GM21447 (cell line): ENCODE measurements around the gene GPR161.
A peak's percentile ranks its signal among the peaks of the same experiment; 100 is the strongest.
"Not testable (repeated sequence)": the region's sequence is repeated elsewhere in the genome, so short reads cannot be mapped to it uniquely, and the experiment has no call there.

ENCODE experiments used
- ATAC-seq: cut with Tn5 transposase; IDR thresholded peaks from one replicate; pipeline ENCODE4 v1.9.1; 2021; ENCODE audit not compliant: unreplicated experiment

Gene GPR161

DNA sequence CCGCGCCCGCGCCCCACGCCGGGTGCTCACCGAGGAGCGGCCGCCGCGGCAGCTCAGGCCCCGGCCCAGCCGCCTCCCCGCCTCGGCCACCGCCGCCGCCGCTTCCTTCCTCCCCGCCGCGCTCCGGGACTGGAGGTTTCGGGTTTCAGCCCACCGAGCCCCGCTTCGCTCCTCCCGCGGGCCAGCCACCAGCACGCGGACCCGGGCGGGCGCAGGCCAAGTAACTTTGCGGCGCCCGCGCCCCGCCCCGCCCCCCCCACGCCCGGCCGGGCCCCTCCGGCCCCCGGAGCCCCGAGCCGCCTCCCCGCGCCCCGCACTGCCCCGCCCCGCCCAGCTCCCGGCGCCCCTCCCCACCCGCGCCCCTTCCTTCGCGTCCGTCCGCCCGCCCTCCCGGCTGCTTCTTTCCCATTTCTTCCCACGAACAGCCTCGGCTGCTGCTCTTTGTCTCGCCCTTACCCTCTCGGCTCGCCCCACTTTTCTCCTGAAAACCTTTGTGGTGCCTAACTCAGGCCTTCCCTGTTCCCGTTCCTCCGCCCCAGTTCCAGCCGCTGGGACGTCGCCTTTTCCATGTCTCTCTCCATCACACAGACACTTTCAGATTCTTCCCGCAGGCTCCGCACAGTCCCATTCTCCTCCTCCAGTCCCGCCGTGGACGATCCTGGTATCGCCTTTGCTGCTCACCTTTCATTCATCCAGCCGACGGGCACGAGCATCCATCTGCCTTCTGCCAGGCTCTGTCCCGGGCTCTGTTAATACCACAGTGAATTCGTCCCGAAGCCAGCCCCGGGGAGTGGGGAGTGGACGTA lies at the start of gene GPR161:
TSS of gene GPR161 (minus strand) at position 222 of the 806 bp plus-strand sequence. CDS start 32,080 bp downstream, outside the sequence.
- no peak for ATAC-seq

DNA sequence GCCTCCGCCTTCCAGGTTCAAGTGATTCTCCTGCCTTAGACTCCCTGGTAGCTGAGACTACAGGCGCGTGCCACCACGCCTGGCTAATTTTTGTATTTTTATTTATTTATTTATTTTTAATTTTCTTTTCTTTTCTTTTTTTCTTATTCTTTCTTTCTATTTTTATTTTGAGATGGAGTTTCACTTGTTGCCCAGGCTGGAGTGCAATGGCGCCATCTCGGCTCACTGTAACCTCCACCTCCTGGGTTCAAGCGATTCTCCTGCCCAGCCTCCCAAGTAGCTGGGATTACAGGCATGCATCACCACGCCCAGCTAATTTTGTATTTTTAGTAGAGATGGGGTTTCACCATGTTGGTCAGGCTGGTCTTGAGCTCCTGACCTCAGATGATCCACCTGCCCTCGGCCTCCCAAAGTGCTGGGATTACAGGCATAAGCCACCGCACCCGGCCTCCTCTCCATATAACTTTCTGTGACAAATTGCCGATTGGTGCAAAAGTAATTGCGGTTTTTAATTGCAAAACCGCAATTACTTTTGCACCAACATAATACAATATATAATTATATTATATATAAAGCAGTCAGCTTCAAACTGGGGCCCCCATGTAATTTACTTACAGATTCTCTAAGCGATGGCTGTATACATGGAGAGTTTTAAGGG lies 44.5 kb upstream of the GPR161 start:
- not testable (repeated sequence) for ATAC-seq

DNA sequence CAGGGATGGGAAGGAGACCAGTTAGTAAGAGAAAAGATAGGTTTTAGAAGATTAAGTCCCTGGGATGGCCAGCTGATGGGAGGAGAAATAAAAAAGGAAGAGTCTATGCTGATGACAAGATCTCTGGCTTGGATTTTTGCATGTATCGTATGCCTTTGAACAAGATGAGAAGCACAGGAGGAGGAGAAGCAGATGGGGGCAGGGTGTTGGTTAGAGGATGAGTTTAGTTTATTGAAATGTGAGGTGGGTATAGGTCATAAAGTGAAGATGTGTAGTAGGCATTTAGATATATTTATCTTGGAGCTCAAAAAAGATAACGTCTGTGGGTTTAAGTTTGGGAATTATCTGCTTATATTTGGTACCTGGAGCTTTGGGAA lies 43.4 kb upstream of the GPR161 start:
- ATAC-seq: no peak

GRCh38 chr1:168179438-168180147 lies 42.9 kb upstream of the GPR161 start:
- ATAC-seq: peak; percentile 5

GRCh38 chr1:168178638-168179437 lies 42.1 kb upstream of the GPR161 start, which contains the start of gene TIPRL:
TSS of gene TIPRL (plus strand) at chr1:168178962. CDS start at chr1:168179078, 116 bp downstream.
- peak; percentile 92 for ATAC-seq

GRCh38 chr1:168178227-168178637 lies 41.5 kb upstream of the GPR161 start:
- ATAC-seq: no peak

- ATAC-seq: no peak
Measured at GRCh38 chr1:168172250-168172915, 35.7 kb upstream of the GPR161 start.

- ATAC-seq: no peak
Measured at GRCh38 chr1:168170564-168171508, 34.1 kb upstream of the GPR161 start.

DNA sequence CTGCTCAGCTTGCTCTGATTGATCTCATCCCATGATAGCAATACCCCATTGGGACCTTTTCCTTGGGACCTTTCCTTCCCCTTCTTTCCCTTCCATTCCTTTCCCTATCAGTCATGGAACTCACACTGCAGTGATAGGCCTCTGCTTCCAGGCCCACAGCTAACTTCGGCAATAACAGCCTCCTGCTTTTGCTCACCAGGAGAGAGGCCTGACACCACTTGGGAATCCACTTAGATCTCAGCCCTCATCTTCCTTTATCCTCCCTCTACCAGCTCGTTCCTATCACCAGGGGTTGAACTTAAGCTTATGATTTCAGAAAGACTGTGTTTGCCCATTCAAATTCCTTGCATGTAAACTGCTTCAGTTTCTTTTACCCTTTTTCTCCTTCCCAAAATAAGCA lies 31.1 kb upstream of the GPR161 start:
- no peak for ATAC-seq

GRCh38 chr1:168164771-168165170 lies 28.0 kb upstream of the GPR161 start:
- no peak for ATAC-seq

DNA sequence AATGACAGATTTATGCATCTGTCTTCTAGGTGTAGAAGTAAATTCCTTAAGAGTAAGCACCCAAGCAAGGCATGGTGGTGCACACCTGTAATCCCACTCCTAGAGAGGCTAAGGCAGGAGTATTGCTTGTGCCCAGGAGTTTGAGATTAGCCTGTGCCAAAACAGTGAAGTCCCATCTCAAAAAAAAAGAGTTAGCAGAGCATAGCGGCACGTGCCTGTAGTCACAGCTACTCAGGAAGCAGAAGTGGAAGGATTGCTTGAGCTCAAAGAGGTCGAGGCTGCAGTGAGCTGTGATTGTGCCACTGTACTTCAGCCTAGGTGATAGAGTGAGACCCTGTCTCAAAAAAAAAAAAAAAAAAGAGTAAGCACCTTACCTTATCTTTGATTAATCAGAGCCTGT lies 26.9 kb upstream of the GPR161 start:
- ATAC-seq: no peak

DNA sequence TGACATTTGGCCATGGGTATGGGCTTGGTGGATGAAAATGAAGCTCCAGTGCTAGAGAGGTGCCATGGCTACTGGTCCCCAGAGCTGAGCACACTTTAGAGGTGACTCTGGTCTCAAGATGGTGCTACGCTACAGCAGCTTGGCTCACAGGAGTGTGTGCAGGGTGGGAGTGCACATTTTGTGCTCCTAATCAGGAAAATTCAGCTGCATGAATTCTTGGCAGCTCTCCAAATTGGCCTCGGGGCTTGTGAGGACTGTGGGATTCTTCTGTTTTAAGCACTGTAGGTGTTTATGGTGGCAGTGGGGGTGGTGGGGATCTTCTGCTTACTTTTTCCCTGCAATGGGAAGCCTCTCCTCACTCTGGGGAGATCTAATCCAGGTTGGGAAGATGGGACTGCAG lies 24.7 kb upstream of the GPR161 start:
- ATAC-seq: no peak

- no peak for ATAC-seq
Measured at GRCh38 chr1:168159979-168160378, 23.2 kb upstream of the GPR161 start.

GRCh38 chr1:168159251-168159650 lies 22.5 kb upstream of the GPR161 start:
- ATAC-seq: no peak

GRCh38 chr1:168157638-168158037 lies 20.9 kb upstream of the GPR161 start:
- ATAC-seq: no peak

GRCh38 chr1:168155910-168156309 lies 19.2 kb upstream of the GPR161 start:
- no peak for ATAC-seq

GRCh38 chr1:168154707-168155106 lies 18.0 kb upstream of the GPR161 start:
- not testable (repeated sequence) for ATAC-seq

GRCh38 chr1:168151935-168152334 lies 15.2 kb upstream of the GPR161 start:
- ATAC-seq: no peak

GRCh38 chr1:168150283-168150682 lies 13.6 kb upstream of the GPR161 start:
- ATAC-seq: no peak
